Measurements from ENCODE around the gene ALK.

DNA sequence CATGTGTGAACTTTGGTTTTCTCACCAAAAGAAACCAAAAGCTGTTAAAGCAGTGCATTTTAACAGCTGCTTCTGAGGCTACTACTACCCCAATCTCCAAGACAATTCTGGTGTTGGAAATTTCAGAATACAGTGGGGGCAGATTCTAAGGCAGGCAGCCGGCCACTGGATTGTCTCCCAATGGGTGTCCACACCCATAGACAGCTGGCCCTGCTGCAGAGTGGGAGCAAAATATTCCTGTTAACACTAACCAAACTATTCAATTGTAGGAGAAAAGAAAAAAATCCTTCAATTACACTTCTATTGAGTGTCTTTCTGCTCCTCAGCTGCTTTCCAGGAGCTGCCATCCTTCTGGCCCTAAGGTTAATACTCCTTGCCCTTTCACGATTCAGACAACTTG is 223.7 kb downstream of the ALK start:
- TF ChIP-seq, protein P1, sequence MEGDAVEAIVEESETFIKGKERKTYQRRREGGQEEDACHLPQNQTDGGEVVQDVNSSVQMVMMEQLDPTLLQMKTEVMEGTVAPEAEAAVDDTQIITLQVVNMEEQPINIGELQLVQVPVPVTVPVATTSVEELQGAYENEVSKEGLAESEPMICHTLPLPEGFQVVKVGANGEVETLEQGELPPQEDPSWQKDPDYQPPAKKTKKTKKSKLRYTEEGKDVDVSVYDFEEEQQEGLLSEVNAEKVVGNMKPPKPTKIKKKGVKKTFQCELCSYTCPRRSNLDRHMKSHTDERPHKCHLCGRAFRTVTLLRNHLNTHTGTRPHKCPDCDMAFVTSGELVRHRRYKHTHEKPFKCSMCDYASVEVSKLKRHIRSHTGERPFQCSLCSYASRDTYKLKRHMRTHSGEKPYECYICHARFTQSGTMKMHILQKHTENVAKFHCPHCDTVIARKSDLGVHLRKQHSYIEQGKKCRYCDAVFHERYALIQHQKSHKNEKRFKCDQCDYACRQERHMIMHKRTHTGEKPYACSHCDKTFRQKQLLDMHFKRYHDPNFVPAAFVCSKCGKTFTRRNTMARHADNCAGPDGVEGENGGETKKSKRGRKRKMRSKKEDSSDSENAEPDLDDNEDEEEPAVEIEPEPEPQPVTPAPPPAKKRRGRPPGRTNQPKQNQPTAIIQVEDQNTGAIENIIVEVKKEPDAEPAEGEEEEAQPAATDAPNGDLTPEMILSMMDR (IDR thresholded peaks at IDR 0.05): no peak
- TF ChIP-seq POLR2A (IDR thresholded peaks at IDR 0.05): no peak

Data from thyroid gland (tissue), 4 donors.